Myocyte (in vitro differentiated cells): ENCODE data around the gene PREB. TPM values are rescaled to one million over a fixed set of nuclear protein-coding genes. Genes with fewer than 3 reads are reported as not detected.

ENCODE experiments used
- DNase-seq: peaks from one replicate; pipeline ENCODE4 v3.0.0-alpha.2; 2012; ENCODE audit warnings: low read depth
- total RNA-seq: library from RNA; depleted of rRNA; stranded (reverse); fragments of >200 nt; gene quantifications from 2 replicates; pipeline ENCODE4 v1.2.3, GENCODE V29; 2014

Gene PREB
- total RNA-seq, 1 donor from 2014 or later = 90.0 TPM

- no peak for DNase-seq
Measured at GRCh38 chr2:27152796-27153464, 18.5 kb upstream of the PREB start.

- DNase-seq = no peak
Measured at GRCh38 chr2:27152102-27152795, 17.8 kb upstream of the PREB start.

DNA sequence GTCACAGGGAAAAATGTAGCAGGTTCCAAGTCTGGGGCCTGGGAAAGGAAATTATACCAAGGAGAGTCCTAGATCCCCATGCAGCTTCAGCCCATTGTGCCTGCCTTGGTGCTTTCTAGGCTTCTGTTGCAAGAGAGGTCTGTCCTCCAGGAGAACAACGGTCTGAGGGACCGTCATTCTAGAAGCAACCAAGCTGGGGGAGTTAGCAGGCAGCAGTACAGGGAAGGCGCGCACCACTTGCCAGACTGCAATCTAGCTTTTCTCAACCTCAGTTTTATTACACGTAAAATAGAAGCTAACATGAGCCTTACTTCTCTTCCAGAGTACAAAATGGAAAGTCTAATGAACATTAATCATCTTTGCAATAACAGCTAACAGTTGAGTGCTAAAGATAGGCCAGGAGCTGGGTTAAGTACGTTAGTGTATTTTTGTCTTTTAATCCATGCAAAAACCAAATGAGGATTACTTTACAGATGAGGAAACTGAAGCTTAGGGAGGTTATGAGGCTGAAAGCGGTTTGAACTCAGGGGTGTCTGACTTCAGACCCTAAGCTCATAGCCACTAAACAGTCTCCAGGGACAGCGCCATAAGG, 16.3 kb upstream of the PREB start:
- no peak for DNase-seq

DNA sequence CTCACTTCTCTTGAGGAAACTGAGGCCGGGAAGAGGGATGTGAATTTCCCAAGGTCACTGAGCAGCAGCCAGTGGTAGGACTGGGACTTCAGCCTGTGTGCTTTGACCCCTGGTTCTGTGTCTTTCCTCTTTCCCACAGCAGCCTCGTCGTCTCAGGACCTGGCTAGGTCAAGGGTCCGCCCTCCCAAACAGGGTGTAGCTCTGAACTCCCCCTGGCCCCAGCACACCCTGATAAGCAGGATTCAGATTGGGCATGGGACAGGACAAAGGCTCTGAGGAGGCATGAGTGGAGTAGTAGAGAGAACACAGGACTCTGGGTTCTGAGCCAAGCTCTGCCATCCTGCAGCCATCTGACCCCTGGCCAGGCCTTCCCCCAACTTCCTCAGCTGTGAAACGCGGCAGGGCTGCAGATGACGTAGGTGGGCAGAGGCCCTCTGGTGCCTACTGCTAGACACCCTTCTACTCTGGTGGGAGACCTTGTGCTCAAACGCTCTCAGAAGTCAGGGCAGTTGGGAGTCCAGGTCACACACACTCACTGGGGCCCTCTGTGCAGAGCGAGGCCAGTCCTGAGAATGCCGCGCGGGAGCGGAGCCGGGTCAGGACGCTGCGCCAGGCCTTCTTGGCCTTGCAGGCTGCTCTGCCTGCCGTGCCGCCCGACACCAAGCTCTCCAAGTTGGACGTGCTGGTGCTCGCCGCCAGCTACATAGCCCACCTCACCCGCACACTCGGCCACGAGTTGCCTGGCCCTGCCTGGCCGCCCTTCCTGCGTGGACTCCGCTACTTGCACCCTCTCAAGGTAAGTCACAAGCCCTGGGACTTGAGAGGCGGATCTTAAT, 15.4 kb upstream of the PREB start:
- DNase-seq = no peak

DNA sequence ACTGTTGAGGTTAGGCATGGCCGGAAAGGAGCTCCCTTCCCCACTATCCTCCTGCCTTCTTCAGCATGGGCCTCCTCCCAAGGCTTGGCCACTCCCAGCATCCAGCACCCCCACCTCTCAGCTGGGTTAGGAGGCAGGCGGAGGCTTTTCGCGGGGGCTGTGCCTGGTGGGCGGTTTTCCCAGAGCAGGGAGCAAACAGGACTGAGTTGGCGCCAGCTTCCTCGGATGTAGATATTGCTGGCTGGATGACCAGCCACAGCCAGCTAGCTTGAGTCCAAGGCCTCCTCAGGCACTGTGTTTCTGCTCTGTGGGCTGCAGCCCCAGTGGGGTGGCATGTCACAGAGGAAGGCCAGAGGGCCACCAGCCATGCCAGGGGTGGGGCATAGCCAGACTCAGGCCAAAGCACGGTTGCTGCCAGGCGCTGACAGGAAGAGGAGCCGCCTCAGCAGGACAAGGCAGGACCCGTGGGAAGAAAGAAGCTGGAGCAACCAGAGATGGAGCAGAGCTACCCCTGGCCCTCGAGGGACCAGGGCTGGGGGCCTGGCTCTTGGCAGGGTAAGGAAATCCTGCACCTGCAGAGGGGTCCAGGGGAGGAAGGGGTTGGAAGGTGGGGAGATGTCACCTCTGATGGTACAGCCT, 14.5 kb upstream of the PREB start, which contains the start of gene TCF23:
TSS of gene TCF23 (plus strand) at position 204 of the 639 bp plus-strand sequence. CDS start at position 334, 130 bp downstream.
- no peak for DNase-seq

- no peak for DNase-seq
Measured at GRCh38 chr2:27147935-27148334, 13.5 kb upstream of the PREB start.

- DNase-seq = no peak
Measured at GRCh38 chr2:27145682-27146081, 11.2 kb upstream of the PREB start.

GRCh38 chr2:27143285-27143684, 8.8 kb upstream of the PREB start:
- no peak for DNase-seq

DNA sequence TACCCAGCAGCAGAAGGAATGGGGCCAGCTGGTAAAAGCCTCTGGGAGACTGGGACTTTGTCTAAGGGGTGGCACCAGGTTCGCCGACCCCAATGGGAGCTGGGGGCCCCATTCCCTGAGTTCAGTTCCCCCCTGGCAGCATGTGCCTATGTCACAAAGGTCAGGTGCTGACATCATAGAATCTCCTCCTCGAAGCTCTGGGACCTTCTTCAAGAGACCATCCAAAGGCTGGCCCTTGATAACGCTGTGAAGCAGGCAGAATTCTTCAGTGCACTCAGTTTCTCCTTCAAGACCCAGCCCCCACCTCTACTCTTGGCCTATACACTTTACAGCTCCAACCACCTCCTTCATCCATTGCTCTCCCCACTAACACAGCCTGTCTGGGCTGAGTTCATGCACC, 4.9 kb upstream of the PREB start, which contains the start of gene PRR30:
TSS of gene PRR30 (minus strand) at position 101 of the 400 bp plus-strand sequence. CDS start 1,081 bp downstream, outside the sequence.
- no peak for DNase-seq

GRCh38 chr2:27138111-27138510, 3.7 kb upstream of the PREB start:
- no peak for DNase-seq

GRCh38 chr2:27137322-27137935, 3.0 kb upstream of the PREB start:
- DNase-seq = no peak

- no peak for DNase-seq
Measured at GRCh38 chr2:27136751-27137150, 2.3 kb upstream of the PREB start.

DNA sequence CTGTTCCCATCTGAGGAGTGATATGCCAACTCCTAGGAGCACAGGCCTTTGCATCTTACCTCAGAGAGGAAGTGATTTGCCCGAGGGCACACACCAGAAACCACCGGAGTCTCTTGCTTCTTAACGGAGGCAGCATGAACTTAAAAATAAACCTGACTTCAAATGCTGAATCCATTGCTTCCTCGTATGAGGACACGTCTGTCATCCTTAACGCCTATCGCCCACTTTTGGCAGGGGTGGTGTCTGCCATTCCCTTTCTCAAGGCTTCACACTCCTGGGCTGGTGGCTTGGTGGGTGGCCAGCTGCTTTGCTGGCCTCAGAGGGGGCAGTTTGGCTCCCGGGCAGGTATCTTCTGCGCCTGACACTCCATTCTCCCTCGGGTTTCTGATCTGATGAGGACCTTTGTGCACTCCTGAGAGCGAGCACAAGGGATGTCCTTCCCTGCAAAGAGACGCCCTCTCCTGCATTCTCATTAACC, 1.1 kb upstream of the PREB start:
- DNase-seq = no peak

DNA sequence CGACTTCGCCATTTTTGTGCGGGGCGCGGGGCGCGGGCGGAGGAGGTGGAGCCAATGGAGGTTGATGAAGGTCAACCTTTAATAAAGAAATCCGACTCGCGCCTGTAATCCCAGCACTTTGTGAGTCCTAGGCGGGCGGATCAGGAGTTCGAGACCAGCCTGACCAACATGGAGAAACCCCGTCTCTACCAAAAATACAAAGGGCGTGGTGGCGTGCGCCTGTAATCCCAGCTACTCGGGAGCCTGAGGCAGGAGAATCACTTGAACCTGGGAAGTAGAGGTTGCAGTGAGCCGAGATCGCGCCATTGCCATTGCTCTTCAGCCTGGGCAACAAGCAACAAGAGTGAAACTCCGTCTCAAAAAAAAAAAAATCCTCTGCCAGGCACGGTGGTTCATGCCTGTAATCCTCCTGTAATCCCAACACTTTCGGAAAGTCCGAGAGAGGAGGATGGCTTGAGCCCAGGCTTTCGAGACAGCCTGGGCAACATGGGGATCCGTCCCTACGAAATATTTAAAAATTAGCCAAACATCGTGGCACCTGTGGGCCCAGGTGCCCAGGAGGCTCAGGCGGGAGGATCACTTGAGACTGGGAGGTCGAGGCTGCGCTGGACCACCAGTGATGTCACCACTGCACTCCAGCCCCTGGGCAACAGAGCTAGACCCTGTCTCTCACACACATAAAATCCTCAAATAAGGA, 493 bp upstream of the PREB start:
- DNase-seq = no peak

DNA sequence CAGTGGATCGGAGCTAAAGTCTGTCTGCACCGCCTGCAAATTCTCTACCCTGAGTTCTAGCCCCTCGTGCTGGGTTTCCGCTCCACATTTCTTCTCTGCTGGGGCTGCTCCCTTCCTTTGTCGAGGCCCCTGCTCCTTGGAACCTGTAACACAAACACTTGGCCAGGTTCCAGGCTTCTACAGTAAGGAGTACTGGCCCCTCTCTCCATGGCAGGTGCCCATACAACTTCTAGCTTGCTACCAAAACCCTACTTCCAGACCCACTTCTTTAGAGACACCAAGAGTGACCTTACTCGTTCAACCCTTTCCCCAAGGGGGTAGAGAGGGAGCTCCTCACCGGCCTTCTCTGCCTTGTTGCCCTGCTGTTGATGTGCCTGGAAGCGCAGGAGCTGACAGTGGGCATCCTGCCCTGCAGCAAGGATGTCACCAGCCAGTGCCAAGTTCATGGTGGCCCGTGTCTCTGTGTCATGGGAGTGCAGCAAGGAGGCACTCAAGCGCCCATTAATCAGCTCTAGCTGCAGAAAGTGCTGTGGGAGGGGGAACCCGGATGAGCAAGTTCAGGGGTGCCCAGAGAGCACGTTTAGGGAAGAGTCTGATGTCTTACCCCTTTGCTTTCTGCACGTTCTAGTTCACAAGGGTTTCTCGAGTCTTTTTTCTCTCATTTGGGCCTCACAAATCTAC, 1.1 kb downstream of the PREB start:
- peak; percentile 7 for DNase-seq

DNA sequence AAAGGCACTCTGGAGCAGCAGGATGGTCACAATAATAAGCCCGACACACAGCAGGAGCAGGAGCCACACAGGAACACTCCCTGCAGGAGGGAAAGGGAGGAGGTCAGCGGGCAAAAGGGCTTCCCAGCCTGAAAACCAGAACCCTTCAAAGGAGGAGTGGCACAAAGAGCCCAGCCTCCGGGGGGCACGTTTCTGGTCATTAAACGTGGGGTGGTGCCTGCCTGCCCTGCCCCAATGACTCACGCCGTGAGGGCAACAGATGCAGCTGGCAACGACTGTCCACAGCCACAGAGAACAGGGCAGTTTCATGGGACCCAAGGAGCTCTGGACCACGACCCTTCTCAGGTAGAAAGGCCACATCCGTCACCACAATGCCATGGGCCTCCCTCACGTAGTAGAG, 3.0 kb downstream of the PREB start:
- DNase-seq = peak; percentile 31

DNA sequence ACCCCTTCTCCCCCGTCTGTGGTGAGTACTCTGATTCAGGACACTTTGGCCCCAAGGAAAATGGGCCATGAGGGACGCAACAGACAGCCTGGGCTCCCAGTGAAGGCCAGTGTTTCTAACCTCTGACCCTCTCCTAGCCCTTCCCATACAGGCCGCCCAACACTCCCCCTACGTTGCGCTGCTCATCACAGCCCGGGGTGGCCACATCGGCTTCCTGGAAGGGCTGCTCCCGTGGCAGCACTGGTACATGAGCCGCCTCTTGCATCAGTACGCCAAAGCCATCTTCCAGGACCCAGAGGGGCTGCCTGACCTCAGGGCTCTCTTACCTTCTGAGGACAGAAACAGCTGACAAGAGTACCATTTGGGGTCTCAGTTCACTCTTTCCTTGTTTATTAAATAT, 4.0 kb downstream of the PREB start:
- no peak for DNase-seq

DNA sequence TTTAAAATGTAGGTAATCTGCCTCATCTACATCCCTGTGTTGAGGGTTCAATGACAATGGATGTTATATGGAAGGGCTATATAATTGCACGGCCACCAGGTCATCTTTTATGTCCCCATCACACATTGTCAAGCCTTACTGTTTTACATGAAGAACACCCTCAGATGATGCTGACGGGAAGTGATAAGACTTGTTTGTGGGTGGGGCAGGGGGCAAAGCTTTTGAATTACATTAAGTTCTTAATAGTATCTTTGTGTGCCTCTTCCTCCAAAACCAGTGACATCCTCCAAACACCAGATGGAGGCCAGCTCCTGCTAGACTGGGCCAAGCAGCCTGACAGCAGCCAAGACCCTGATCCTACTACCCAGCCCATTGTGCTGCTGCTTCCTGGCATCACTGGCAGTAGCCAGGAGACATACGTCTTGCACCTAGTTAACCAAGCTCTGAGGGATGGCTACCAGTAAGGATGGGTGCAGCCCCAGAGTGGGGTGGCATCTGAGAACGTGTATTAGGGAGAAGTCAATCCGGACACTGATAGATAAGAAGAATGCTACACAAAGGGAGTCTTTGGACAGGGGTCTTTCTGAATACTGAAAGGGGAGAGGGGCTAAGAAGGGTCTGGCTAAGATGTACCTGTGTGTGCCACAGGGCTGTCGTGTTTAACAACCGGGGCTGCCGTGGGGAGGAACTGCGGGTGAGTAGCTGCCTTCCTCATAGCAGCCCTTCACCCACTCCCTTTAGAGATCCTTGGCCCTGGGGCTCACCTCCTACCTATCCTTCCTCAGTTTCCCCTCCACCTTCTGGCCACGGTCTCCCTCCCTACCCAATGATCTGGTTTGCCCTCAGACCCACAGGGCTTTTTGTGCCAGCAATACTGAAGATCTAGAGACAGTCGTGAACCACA, 5.5 kb downstream of the PREB start:
- DNase-seq = no peak
